Measurements from ENCODE around the gene KRT81.

The KRT81 gene

DNA sequence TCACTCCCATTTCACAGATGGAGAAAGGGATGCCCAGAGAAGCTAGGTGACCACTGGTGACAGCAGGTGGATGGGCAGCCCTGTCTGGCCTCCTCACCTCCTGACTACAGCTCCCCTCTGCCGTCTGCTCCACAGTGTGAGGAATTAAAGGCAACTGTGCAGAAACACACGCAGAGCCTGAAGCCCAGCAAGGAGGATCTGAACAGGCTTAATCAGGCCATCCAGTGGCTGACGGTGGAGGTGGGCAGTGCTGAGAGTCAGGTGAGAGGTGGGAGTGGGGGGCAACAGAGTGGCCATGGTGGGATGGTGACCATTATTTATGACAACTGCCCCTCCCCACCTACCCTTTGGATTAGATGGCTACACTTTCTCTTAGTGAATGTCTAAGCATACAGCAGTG is 15.6 kb downstream of the KRT81 start:
- no peaks in the 10 kb centered on the region for H3K9me2 ChIP-seq (replicated peaks; ENCODE audit: control insufficient read depth, low read length)
- H3K4me2 ChIP-seq (ENCODE audit: low read length), result no peak overlapping the region
- H3K4me1 ChIP-seq (ENCODE audit: control insufficient read depth, low read length), result no peaks in the 10 kb centered on the region
- H3K9me3 ChIP-seq (ENCODE audit: control insufficient read depth, insufficient read depth, low read length), result no peaks in the 10 kb centered on the region
- H3K79me2 ChIP-seq (ENCODE audit: control insufficient read depth, low read length), result no peaks in the 10 kb centered on the region
- no peak overlapping the region for H3K27ac ChIP-seq (ENCODE audit: low read depth, low read length)
- H3K4me3 ChIP-seq (ENCODE audit: low read length), result no peak overlapping the region
- no peaks in the 10 kb centered on the region for H3F3A ChIP-seq (ENCODE audit: control insufficient read depth, insufficient read depth)
- TF ChIP-seq EZH2phosphoT487 (IDR thresholded peaks at IDR 0.05; ENCODE audit: borderline replicate concordance, low read length), result no peak
- TF ChIP-seq, protein P1, sequence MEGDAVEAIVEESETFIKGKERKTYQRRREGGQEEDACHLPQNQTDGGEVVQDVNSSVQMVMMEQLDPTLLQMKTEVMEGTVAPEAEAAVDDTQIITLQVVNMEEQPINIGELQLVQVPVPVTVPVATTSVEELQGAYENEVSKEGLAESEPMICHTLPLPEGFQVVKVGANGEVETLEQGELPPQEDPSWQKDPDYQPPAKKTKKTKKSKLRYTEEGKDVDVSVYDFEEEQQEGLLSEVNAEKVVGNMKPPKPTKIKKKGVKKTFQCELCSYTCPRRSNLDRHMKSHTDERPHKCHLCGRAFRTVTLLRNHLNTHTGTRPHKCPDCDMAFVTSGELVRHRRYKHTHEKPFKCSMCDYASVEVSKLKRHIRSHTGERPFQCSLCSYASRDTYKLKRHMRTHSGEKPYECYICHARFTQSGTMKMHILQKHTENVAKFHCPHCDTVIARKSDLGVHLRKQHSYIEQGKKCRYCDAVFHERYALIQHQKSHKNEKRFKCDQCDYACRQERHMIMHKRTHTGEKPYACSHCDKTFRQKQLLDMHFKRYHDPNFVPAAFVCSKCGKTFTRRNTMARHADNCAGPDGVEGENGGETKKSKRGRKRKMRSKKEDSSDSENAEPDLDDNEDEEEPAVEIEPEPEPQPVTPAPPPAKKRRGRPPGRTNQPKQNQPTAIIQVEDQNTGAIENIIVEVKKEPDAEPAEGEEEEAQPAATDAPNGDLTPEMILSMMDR (IDR thresholded peaks at IDR 0.05; ENCODE audit: low read depth, low read length, poor library complexity, severe bottlenecking), result no peak
- no peaks in the 10 kb centered on the region for H4K20me1 ChIP-seq (ENCODE audit: control insufficient read depth, insufficient read depth, low read depth, low read length)
- H3K27me3 ChIP-seq (ENCODE audit: control insufficient read depth, low read length), result peaks cover 10% of the 10 kb centered on the region; the same call in 1 of the 2 replicates
- no peaks in the 10 kb centered on the region for H3K36me3 ChIP-seq (ENCODE audit: control insufficient read depth, low read length)

DNA sequence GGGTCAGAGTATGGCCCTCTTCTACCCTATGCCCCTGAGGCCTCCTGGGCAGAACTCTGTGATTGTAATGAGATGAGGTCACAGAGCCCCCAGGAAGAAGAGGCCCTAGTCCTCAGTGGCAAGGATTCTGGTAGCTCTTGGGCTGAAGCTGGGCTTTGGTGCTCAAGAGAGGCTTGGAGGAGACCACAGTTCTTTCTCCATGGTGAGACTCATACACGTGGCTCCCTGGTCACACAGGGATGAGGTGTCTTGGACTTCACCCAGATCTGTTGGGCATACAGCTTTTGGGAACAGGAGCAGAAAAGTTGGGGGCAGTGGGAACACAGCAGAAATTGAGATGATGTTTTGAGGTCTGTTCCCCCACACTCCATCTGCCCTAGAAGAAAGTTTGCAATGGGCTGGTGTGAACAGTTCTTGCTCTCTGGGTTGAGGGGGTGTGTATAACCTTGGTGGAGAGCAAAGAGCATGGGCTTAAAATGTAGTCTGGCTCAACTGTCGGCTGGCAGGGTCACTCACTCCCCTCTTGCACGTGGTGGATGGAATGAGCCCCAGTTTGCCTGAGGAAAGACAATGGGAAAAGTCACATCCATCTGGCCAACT is 16.7 kb downstream of the KRT81 start, which contains the start of gene KRT86:
Gene KRT86 (plus strand): TSS at position 125 of the 600 bp plus-strand sequence. CDS start 27,272 bp downstream, outside the sequence.
- no peaks in the 10 kb centered on the region for H3K9me2 ChIP-seq (replicated peaks; ENCODE audit: control insufficient read depth, low read length)
- H3K27me3 ChIP-seq (ENCODE audit: control insufficient read depth, low read length), result peaks cover 12% of the 10 kb centered on the region; the same call in 1 of the 2 replicates
- H4K20me1 ChIP-seq (ENCODE audit: control insufficient read depth, insufficient read depth, low read depth, low read length), result no peaks in the 10 kb centered on the region
- H3K9me3 ChIP-seq (ENCODE audit: control insufficient read depth, insufficient read depth, low read length), result no peaks in the 10 kb centered on the region
- H3K79me2 ChIP-seq (ENCODE audit: control insufficient read depth, low read length), result no peaks in the 10 kb centered on the region
- H3F3A ChIP-seq (ENCODE audit: control insufficient read depth, insufficient read depth), result no peaks in the 10 kb centered on the region
- no peaks in the 10 kb centered on the region for H3K36me3 ChIP-seq (ENCODE audit: control insufficient read depth, low read length)
- no peak within 1 kb of the TSS for H3K4me3 ChIP-seq (ENCODE audit: low read length)
- H3K4me1 ChIP-seq (ENCODE audit: control insufficient read depth, low read length), result no peaks in the 10 kb centered on the region
- no peak within 1 kb of the TSS for H3K4me2 ChIP-seq (ENCODE audit: low read length)
- H3K27ac ChIP-seq (ENCODE audit: low read depth, low read length), result no peak within 1 kb of the TSS
- no peak for TF ChIP-seq EZH2phosphoT487 (IDR thresholded peaks at IDR 0.05; ENCODE audit: borderline replicate concordance, low read length)
- TF ChIP-seq, protein P1 (IDR thresholded peaks at IDR 0.05; ENCODE audit: low read depth, low read length, poor library complexity, severe bottlenecking), result no peak

DNA sequence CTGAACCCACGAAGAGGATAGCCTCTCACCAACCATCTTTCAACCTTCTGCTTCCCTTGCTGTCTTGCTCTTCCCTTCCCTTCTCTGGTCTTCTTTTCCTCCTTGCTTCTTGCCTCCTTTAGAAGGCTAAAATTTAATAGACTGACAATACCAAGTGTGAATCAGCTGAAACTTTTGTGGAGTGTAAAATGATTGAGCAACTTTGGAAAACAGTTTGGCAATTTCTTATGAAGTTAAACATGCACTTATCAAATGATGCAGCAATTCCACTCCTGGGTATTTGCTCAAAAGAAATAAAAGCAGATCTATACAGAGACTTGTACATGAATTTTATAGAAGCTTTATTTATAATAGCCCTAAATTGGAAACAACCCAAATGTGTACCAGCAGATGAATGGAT is 20.2 kb downstream of the KRT81 start:
- TF ChIP-seq, protein P1 (IDR thresholded peaks at IDR 0.05; ENCODE audit: low read depth, low read length, poor library complexity, severe bottlenecking), result no peak
- no peak for TF ChIP-seq EZH2phosphoT487 (IDR thresholded peaks at IDR 0.05; ENCODE audit: borderline replicate concordance, low read length)
- Histone ChIP-seq H3K4me2 (ENCODE audit: low read length) (no peak overlapping the region), H3K4me1 (ENCODE audit: control insufficient read depth, low read length) (no peaks in the 10 kb centered on the region), H3K9me3 (ENCODE audit: control insufficient read depth, insufficient read depth, low read length) (no peaks in the 10 kb centered on the region), H3K27ac (ENCODE audit: low read depth, low read length) (no peak overlapping the region), H3K4me3 (ENCODE audit: low read length) (no peak overlapping the region), H3K36me3 (ENCODE audit: control insufficient read depth, low read length) (no peaks in the 10 kb centered on the region), H3K9me2 (replicated peaks; ENCODE audit: control insufficient read depth, low read length) (no peaks in the 10 kb centered on the region), H3F3A (ENCODE audit: control insufficient read depth, insufficient read depth) (no peaks in the 10 kb centered on the region), H3K27me3 (ENCODE audit: control insufficient read depth, low read length) (0 out of 2 replicates have a peak, but pooled peaks cover 4% of the 10 kb centered on the region), H4K20me1 (ENCODE audit: control insufficient read depth, insufficient read depth, low read depth, low read length) (no peaks in the 10 kb centered on the region), H3K79me2 (ENCODE audit: control insufficient read depth, low read length) (no peaks in the 10 kb centered on the region)

Measured in DOHH2 (cell line).